Fibroblast of the aortic adventitia (primary cell): Measurements from ENCODE around the gene SIAH1. TPM values are rescaled to one million over a fixed set of nuclear protein-coding genes. Genes with fewer than 3 reads are reported as not detected.
"Not testable (repeated sequence)": the region's sequence is repeated elsewhere in the genome, so short reads cannot be mapped to it uniquely, and the experiment has no call there.

Experiments used
- DNase-seq: peaks from one replicate; pipeline ENCODE4 v3.0.0-alpha.2; 2010; ENCODE audit warnings: low read depth
- H3K4me3 ChIP-seq: 2 replicates; pipeline ENCODE4 v1.5.1; 2011; ENCODE audit warnings: low read depth, mild to moderate bottlenecking, control low read depth, low read length, moderate library complexity
- CTCF ChIP-seq: IDR thresholded peaks from 2 replicates; pipeline ENCODE4 v1.5.1; 2011; ENCODE audit warnings: mild to moderate bottlenecking, low read length, control low read depth, inconsistent platforms; ENCODE audit not compliant: insufficient read depth
- total RNA-seq: library from RNA; depleted of rRNA; stranded (reverse); fragments of >200 nt; gene quantifications from 2 replicates; pipeline ENCODE4 v1.2.3, GENCODE V29; 2012; ENCODE audit warnings: low replicate concordance

SIAH1 gene
- total RNA-seq, 1 donor: 36.5 TPM

- no peak overlapping the region for H3K4me3 ChIP-seq
- DNase-seq: no peak
- TF ChIP-seq CTCF: no peak
Measured at GRCh38 chr16:48372744-48373143, 12.5 kb downstream of the SIAH1 start.

- DNase-seq: peak; percentile 35
- no peak overlapping the region for H3K4me3 ChIP-seq
- no peak for TF ChIP-seq CTCF
Measured at GRCh38 chr16:48371393-48371780, 13.8 kb downstream of the SIAH1 start.

- DNase-seq, H3K4me3 ChIP-seq: not testable (repeated sequence)
Measured at GRCh38 chr16:48370668-48371392, 14.4 kb downstream of the SIAH1 start.

GRCh38 chr16:48370229-48370628, 15.0 kb downstream of the SIAH1 start:
- no peak for DNase-seq
- no peak for TF ChIP-seq CTCF
- H3K4me3 ChIP-seq: no peak overlapping the region

- TF ChIP-seq CTCF: no peak
- no peak overlapping the region for H3K4me3 ChIP-seq
- no peak for DNase-seq
Measured at GRCh38 chr16:48369765-48370164, 15.4 kb downstream of the SIAH1 start.

- TF ChIP-seq CTCF: no peak
Measured at GRCh38 chr16:48367441-48368049, 17.7 kb downstream of the SIAH1 start.

GRCh38 chr16:48366165-48367093, 18.8 kb downstream of the SIAH1 start:
- peak overlapping the region; percentile 72 for H3K4me3 ChIP-seq
- no peak for TF ChIP-seq CTCF
- peak; percentile 97 for DNase-seq

More at GRCh38 chr16:48367441-48368049, 17.7 kb downstream of the SIAH1 start:
- DNase-seq: no peak
- no peak overlapping the region for H3K4me3 ChIP-seq
